Measurements from ENCODE around the gene RRAGC. TPM values are rescaled to one million over a fixed set of nuclear protein-coding genes. Genes with fewer than 3 reads are reported as not detected.

Gene RRAGC
- total and polyA plus RNA-seq, 5 donors from 2014 or later = 6.1 to 17.2 (median 8.8) TPM

DNA sequence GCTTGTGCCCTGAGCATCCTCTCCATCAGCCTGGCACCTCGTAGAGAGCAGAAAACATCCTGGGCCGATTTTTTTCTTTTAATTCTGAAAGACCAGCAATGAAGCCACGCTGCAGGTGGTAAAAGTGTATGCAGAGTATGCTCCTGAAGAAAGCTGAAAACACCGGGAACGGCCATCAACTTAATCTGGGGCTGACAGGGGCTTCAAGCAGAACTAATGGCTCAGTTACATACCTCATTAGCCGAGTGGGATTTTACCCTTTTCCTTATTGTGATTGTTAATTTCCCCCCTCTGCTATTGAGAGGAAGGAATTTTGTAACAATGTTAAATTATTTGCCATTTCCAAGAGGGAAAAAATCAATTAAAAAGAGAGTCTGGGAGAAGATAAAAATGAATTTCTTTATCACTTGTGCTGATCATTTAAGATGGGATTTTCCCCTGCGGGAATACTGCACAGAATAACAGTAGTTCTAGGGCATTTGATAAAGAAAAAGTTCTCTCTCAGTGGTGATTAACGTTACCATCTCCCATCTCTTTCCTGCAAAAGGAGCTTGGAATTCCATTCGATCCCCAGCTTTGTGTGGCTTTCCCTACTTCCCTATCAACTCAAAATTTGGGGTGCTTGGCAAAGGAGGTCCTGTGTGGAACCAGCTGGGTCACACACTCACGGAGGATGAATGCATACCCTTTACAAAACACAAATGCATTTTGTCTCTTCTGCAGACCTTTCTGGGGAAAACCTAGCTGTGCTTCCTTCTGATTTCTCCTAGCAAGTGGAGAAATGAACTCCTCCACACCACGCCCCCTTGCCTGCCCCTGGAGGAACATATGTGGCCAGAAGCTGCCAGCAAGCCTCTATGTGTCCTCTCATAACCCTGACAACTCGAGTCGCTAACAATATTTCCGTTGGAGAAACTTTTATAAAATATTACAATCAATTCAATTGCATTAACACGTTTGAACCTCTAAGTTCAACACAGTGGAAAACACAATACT is 70.9 kb downstream of the RRAGC start:
- no peak overlapping the region for H3K27ac ChIP-seq (ENCODE audit: insufficient read depth, low read length, poor library complexity, severe bottlenecking)
- no peaks in the 10 kb centered on the region for H3K4me1 ChIP-seq (ENCODE audit: control insufficient read depth, insufficient read depth, low read length, poor library complexity, severe bottlenecking)
- H3K27me3 ChIP-seq (ENCODE audit: control insufficient read depth, insufficient read depth, low read length) = peaks cover 11% of the 10 kb centered on the region
- Mint-ChIP-seq H3K36me3 (no peaks in the 10 kb centered on the region), H3K27me3 (peaks cover 59% of the 10 kb centered on the region), H3K4me3 (no peak overlapping the region), H3K4me1 (no peaks in the 10 kb centered on the region), H3K27ac (no peak overlapping the region), H3K9me3 (peaks cover 0 to 9% (median 3%) of the 10 kb centered on the region in 7 donors)
- no peak overlapping the region for H3K4me3 ChIP-seq (ENCODE audit: low read depth, low read length)
- peaks cover 9 to 11% of the 10 kb centered on the region in 2 experiments for H3K9me3 ChIP-seq (ENCODE audit: control insufficient read depth in 2 of 2, low read length in 2 of 2)
- DNase-seq = no peak
- no peaks in the 10 kb centered on the region for H3K36me3 ChIP-seq (ENCODE audit: control insufficient read depth, insufficient read depth, low read length)
- no peak for ATAC-seq (ENCODE audit: low read depth in 2 of 2)

Other genes starting within 250 kb of the RRAGC start
- 8.3 TPM for gene MYCBP, start 13.6 kb upstream of the RRAGC start, total RNA-seq
- gene MYCBP, start 13.6 kb upstream of the RRAGC start, polyA plus RNA-seq = 10 to 100 TPM; 60.0 to 68.6 (median 63.2) TPM
- gene GJA9, start 21.8 kb upstream of the RRAGC start, total RNA-seq = not detected
- not detected for gene GJA9, start 21.8 kb upstream of the RRAGC start, polyA plus RNA-seq
- gene RHBDL2, start 82.1 kb upstream of the RRAGC start, total RNA-seq = not detected
- gene RHBDL2, start 82.1 kb upstream of the RRAGC start, polyA plus RNA-seq = under 1 TPM in 2 of 4 donors, not detected in 2; 0.10 TPM
- gene AKIRIN1, start 131.5 kb upstream of the RRAGC start, total RNA-seq = 97.9 TPM
- 100 to 1,000 TPM in 2 of 4 donors, 10 to 100 TPM in 2; 99.4 to 109 (median 103) TPM for gene AKIRIN1, start 131.5 kb upstream of the RRAGC start, polyA plus RNA-seq
- gene NDUFS5, start 166.6 kb upstream of the RRAGC start, total RNA-seq = 101 TPM
- gene NDUFS5, start 166.6 kb upstream of the RRAGC start, polyA plus RNA-seq = 100 to 1,000 TPM; 612 to 867 (median 641) TPM

All from CD4-positive, CD25-positive, alpha-beta regulatory T cell (primary cell).